Calu3 (cell line): ENCODE data around the gene SAP25. TPM values are rescaled to one million over a fixed set of nuclear protein-coding genes. Genes with fewer than 3 reads are reported as not detected.
"Not testable (repeated sequence)": the region's sequence is repeated elsewhere in the genome, so short reads cannot be mapped to it uniquely, and the experiment has no call there.

Experiments
- BruUV-seq: library from RNA; stranded (reverse); fragments of 400-500 nt; replicated peaks from 2 replicates; lab custom pipeline; 2021; lab: Mats Ljungman, UMichigan
- CTCF ChIA-PET: fragments of 300-600 bp; sonication (Branson Sonifier 250); formaldehyde crosslinking; loops from one replicate; lab custom pipeline; 2022; ENCODE audit warnings: antibody characterized with exemption; lab: Charles Lee
- DNase-seq: peaks from one replicate; pipeline ENCODE4 v3.0.0; 2022
- H3K27ac Mint-ChIP-seq: one replicate; pipeline ENCODE4 v1.8.0; 2022; ENCODE audit warnings: mixed read lengths; ENCODE audit not compliant: unreplicated experiment
- H3K27me3 Mint-ChIP-seq: one replicate; pipeline ENCODE4 v1.8.0; 2022; ENCODE audit warnings: mixed read lengths; ENCODE audit not compliant: unreplicated experiment
- H3K36me3 Mint-ChIP-seq: one replicate; pipeline ENCODE4 v1.8.0; 2022; ENCODE audit warnings: mild to moderate bottlenecking, moderate library complexity, mixed read lengths; ENCODE audit not compliant: insufficient read depth, unreplicated experiment
- H3K4me1 Mint-ChIP-seq: one replicate; pipeline ENCODE4 v1.8.0; 2022; ENCODE audit warnings: mild to moderate bottlenecking, low read depth, mixed read lengths; ENCODE audit not compliant: unreplicated experiment
- H3K4me3 Mint-ChIP-seq: one replicate; pipeline ENCODE4 v1.8.0; 2022; ENCODE audit warnings: mild to moderate bottlenecking, low read depth, moderate library complexity, mixed read lengths; ENCODE audit not compliant: unreplicated experiment
- H3K9me3 Mint-ChIP-seq: one replicate; pipeline ENCODE4 v1.8.0; 2022; ENCODE audit warnings: low read depth, mixed read lengths; ENCODE audit not compliant: unreplicated experiment
- intact Hi-C: fragments of 100-400 bp; cut with micrococcal nuclease; formaldehyde crosslinking; loops from one replicate; pipeline ENCODE4 v1.10.0; 2022; ENCODE audit not compliant: unreplicated experiment
- total RNA-seq: library from RNA; stranded (reverse); gene quantifications from 2 replicates; pipeline ENCODE4 v1.2.3, GENCODE V29; 2022
- TF ChIP-seq, protein P1 (sequence below): fragments of 200-600 bp; IDR thresholded peaks from one replicate; pipeline ENCODE4 v1.8.0; 2022; ENCODE audit warnings: antibody characterized with exemption; ENCODE audit not compliant: unreplicated experiment

The SAP25 gene
- total RNA-seq, 1 experiment from 2014 or later: 3.1 TPM

DNA sequence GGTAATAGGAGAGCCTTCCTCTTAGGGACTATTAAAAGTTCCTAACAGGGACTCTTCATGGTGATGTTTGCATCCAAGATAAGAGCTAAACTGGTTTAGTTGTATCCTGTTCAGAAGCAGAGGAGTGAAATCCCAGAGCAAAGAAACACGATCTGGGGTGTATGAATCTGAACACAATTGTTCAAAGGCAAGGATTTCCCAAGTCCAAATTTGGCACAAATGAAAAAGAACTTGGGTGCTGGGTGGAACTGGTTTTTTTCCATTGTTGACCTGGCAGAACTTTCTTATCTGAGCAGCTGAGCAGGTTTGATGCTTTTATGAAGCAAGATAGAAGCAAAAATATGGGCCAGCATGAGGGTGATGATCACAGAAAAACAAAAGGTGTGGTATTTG lies 28.7 kb downstream of the SAP25 start:
- no peaks in the 10 kb centered on the region for H3K27me3 Mint-ChIP-seq
- intact Hi-C loops: loop anchor here (5.0 kb wide), 1 partner anchor 68 kb away; the partner anchor contains the start of gene TSC22D4
- no TSS peak for BruUV-seq
- H3K36me3 Mint-ChIP-seq: peaks cover 27% of the 10 kb centered on the region
- no peaks in the 10 kb centered on the region for H3K9me3 Mint-ChIP-seq
- CTCF ChIA-PET: interaction anchor here (0.6 to 2.0 kb wide), 4 partner anchors 14 to 557 kb away, joined by 3 to 12 read pairs (median 4); no protein-coding TSS in a partner anchor
- peaks cover 80% of the 10 kb centered on the region for H3K4me1 Mint-ChIP-seq
- TF ChIP-seq, protein P1, sequence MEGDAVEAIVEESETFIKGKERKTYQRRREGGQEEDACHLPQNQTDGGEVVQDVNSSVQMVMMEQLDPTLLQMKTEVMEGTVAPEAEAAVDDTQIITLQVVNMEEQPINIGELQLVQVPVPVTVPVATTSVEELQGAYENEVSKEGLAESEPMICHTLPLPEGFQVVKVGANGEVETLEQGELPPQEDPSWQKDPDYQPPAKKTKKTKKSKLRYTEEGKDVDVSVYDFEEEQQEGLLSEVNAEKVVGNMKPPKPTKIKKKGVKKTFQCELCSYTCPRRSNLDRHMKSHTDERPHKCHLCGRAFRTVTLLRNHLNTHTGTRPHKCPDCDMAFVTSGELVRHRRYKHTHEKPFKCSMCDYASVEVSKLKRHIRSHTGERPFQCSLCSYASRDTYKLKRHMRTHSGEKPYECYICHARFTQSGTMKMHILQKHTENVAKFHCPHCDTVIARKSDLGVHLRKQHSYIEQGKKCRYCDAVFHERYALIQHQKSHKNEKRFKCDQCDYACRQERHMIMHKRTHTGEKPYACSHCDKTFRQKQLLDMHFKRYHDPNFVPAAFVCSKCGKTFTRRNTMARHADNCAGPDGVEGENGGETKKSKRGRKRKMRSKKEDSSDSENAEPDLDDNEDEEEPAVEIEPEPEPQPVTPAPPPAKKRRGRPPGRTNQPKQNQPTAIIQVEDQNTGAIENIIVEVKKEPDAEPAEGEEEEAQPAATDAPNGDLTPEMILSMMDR: no peak
- H3K27ac Mint-ChIP-seq: peak overlapping the region; percentile 99
- peak overlapping the region; percentile 56 for H3K4me3 Mint-ChIP-seq
- DNase-seq: no peak

DNA sequence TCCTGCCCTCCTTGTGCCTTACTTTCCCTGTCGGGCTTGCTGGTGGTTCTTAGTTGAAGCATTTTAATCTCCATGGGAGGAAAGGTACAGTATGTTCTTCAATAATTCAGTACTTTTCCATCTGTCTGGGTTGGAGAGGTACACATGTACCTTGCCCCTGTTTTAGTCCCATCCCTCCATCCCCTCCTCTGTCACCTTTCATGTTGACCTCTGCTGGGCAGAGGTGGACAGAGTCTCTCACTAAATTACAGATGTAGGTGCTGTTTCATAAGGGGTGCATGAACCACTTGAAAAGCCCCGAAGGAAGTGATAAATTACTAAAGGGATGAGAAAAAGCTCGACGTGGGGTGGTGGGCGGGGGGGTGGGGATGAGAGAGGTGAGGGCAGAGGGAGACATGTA lies 29.3 kb downstream of the SAP25 start:
- peak overlapping the region; percentile 56 for H3K4me3 Mint-ChIP-seq
- no peaks in the 10 kb centered on the region for H3K9me3 Mint-ChIP-seq
- intact Hi-C loops: no loop called here
- peaks cover 32% of the 10 kb centered on the region for H3K36me3 Mint-ChIP-seq
- H3K27ac Mint-ChIP-seq: peak overlapping the region; percentile 99
- no peak for DNase-seq
- no peaks in the 10 kb centered on the region for H3K27me3 Mint-ChIP-seq
- TF ChIP-seq, protein P1: no peak
- no TSS peak for BruUV-seq
- H3K4me1 Mint-ChIP-seq: peaks cover 80% of the 10 kb centered on the region
- CTCF ChIA-PET: no interaction called here

DNA sequence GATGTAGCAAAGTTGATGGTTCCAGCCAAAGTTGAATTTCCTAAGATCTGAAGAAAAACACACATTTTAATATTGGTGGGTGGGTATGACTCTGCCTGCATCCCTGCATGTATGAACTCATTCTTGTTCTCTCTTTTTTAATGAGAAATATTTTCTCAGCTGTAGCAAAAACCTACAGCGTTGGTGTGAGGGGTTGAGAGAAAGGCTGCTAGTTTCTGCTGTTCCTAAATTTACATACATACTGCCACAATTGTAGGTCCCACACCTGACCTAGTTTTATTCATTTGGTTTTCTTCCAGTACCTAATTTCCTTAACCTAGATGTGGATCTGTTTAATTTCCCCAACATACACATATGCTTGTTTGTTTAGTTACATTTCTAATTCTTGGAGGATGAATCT lies 30.1 kb downstream of the SAP25 start:
- Mint-ChIP-seq H3K36me3 (peaks cover 35% of the 10 kb centered on the region), H3K27me3 (no peaks in the 10 kb centered on the region), H3K4me1 (peaks cover 75% of the 10 kb centered on the region), H3K9me3 (no peaks in the 10 kb centered on the region), H3K27ac (peak overlapping the region; percentile 99), H3K4me3 (no peak overlapping the region)
- BruUV-seq: no TSS peak
- CTCF ChIA-PET: no interaction called here
- intact Hi-C loops: no loop called here
- no peak for DNase-seq
- TF ChIP-seq, protein P1: no peak

DNA sequence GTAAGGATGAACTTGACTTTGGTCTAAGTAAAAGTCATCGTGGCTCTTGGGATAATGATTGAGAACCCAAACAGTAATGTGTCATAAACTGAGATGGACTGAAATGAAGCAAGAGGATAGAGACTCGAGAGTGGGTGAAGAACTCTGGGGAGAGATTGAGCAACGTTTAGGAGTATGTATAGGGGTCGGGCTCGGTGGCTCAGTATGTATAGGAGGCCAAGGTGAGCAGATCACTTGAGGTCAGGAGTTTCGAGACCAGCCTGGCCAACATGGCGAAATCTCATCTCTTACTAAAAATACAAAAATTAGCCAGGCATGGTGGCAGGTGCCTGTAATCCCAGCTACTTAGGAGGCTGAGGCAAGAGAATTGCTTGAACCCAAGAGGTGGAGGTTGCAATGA lies 32.4 kb downstream of the SAP25 start:
- H3K27ac Mint-ChIP-seq: peak overlapping the region; percentile 91
- CTCF ChIA-PET: interaction anchor here (0.7 kb wide), 1 partner anchor 38 kb away, joined by 3 read pairs; no protein-coding TSS in a partner anchor
- H3K4me1 Mint-ChIP-seq: peaks cover 54% of the 10 kb centered on the region
- H3K27me3 Mint-ChIP-seq, intact Hi-C loops, DNase-seq, BruUV-seq, H3K9me3 Mint-ChIP-seq: not testable (repeated sequence)
- peaks cover 36% of the 10 kb centered on the region for H3K36me3 Mint-ChIP-seq
- peak overlapping the region; percentile 95 for H3K4me3 Mint-ChIP-seq

DNA sequence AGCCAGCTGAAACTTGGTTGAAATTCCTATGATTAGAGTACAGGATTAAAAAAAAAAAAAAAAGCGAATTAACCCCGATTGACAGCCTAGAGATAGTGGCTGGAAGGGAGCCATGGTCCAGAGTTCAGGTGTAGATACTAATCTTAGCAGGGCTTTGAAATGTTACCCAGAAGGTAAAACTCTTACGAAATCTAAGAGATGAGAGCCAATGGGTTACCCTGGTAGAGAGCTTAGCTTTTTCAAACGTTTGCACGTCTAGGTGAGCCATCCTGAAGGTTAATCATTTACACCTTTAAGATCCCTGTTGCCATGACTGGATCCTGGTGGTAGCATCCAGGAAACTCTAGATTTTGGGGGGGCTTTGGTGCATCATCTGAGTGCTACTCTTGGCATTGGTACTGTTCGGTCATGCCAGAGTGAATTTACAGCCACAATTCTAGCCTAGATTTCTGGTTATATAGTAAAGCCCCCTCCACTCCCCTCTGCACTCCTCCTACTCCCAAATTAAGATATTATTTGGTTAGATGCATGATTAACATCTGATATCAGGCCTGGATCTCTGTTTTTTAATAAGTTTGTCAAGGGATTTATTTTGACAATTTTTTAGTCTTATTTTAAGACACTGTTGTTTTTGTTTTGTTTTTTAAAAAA lies 33.5 kb downstream of the SAP25 start:
- no peaks in the 10 kb centered on the region for H3K27me3 Mint-ChIP-seq
- peaks cover 36% of the 10 kb centered on the region for H3K36me3 Mint-ChIP-seq
- DNase-seq: peak; percentile 26
- intact Hi-C loops: no loop called here
- TSS peak; percentile 22 for BruUV-seq
- TF ChIP-seq, protein P1: no peak
- H3K9me3 Mint-ChIP-seq: no peaks in the 10 kb centered on the region
- CTCF ChIA-PET: interaction anchor here (0.7 to 1.6 kb wide), 2 partner anchors 53 to 312 kb away, joined by 3 read pairs; partner anchors contain the start of gene SLC12A9
- H3K27ac Mint-ChIP-seq: peak overlapping the region; percentile 54
- H3K4me3 Mint-ChIP-seq: peak overlapping the region; percentile 95
- peaks cover 43% of the 10 kb centered on the region for H3K4me1 Mint-ChIP-seq
